MM.1S (cell line): ENCODE data around the gene SLC16A12.

Experiments used
- EZH2phosphoT487 ChIP-seq: fragments of 300-600 bp; sonication (generic); IDR thresholded peaks from 2 replicates; pipeline ENCODE4 v1.6.1; 2018; ENCODE audit warnings: antibody characterized with exemption, low read length
- TF ChIP-seq, protein P1 (sequence below): fragments of 300-600 bp; sonication (generic); IDR thresholded peaks from 2 replicates; pipeline ENCODE4 v1.5.1; 2016; ENCODE audit warnings: antibody characterized with exemption, low read length, mixed read lengths

DNA sequence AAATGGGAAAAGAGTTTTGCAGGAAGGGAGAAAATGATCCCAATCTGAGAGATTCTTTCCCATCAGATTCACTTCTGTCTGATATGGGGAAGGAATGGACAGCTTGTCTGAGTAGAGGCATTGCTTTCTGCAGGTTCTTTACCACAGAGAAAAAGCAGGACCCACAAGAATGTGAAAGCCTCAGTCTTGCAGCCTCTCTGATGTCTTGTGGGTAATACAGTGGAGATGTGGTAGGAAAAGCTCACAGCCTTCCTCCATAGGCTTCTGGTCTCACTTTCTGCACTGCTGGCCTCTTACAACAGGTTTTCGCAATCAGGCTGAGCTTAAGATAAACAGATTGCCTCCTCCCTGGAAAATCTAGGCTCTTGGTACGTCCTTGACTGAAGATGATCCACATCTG is 142.4 kb downstream of the SLC16A12 start:
- TF ChIP-seq, protein P1, sequence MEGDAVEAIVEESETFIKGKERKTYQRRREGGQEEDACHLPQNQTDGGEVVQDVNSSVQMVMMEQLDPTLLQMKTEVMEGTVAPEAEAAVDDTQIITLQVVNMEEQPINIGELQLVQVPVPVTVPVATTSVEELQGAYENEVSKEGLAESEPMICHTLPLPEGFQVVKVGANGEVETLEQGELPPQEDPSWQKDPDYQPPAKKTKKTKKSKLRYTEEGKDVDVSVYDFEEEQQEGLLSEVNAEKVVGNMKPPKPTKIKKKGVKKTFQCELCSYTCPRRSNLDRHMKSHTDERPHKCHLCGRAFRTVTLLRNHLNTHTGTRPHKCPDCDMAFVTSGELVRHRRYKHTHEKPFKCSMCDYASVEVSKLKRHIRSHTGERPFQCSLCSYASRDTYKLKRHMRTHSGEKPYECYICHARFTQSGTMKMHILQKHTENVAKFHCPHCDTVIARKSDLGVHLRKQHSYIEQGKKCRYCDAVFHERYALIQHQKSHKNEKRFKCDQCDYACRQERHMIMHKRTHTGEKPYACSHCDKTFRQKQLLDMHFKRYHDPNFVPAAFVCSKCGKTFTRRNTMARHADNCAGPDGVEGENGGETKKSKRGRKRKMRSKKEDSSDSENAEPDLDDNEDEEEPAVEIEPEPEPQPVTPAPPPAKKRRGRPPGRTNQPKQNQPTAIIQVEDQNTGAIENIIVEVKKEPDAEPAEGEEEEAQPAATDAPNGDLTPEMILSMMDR = no peak
- no peak for TF ChIP-seq EZH2phosphoT487
